Measurements from ENCODE around the gene RALGPS1.
"Not testable (repeated sequence)": the region's sequence is repeated elsewhere in the genome, so short reads cannot be mapped to it uniquely, and the experiment has no call there.

RALGPS1 gene

DNA sequence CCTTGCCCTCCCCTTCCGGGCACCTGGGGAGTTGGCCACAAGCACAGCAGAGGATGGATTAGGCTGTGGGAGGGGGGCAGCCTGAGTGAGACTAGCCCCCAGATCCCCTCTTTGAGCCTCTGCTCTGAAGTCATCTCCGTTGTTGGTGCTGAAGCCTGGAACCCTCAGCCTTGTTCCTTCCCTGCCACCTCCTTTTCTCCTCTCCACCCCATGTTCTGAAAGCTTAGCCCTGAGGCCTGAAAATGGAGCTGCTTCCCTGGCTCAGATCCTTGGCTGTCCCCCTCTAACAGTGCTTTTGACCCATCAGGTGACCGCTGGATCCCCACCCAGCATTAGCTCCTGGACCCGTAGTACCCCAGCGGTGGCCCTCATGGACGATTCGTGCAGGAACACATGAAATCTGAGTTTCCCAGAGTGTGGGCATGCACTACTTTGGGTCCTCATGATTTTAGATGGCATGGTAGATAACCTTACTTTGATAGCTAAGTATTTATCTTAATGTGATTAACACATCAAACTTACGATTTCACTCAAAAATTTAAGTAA lies 229.4 kb downstream of the RALGPS1 start:
- Histone ChIP-seq H3K4me1 (ENCODE audit: control insufficient read depth, insufficient read depth, low read length) (no peaks in the 10 kb centered on the region), H3K9ac (ENCODE audit: low read length) (no peak overlapping the region), H3K4me3 (ENCODE audit: low read length) (no peak overlapping the region), H3K27me3 (ENCODE audit: control insufficient read depth, insufficient read depth, low read length) (no peaks in the 10 kb centered on the region), H3K36me3 (ENCODE audit: control insufficient read depth, insufficient read depth, low read length) (no peaks in the 10 kb centered on the region), H3K27ac (ENCODE audit: low read depth, low read length) (peak overlapping the region; percentile 30)

DNA sequence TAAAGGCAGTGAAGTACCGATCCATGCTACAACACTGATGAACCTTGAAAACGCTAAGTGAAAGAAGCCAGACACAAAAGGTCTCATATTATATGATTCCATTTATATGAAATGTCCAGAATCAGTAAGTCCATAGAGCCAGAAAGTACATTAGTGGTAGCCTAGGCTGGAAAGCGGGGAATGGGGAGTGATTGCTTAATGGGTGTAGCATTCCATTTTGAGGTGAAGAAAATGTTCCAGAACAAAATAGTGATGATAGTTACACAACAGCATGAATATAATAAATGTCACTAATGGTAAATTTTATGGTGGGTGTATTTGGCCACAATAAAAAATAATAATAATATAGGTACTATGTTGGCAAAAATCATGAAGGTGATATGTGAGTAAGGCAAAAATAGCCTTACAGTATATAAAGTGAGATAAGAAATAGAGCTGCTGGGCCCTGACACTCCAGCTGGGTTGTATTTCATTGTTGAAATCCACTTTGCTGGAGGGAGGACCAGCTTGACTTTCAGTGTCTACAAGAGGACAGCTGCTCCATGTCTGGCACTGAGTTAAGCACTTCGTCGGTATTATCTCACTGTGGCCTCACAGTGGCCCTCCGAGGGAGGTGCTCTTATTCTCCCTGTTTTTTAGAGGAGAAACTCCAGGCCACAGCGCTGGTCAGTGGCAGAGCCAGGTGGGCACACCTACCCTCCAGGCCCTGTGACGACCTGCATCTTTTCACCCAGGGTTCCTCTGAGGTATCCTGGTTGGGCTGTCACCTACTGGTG lies 230.3 kb downstream of the RALGPS1 start:
- H3K27ac ChIP-seq (ENCODE audit: low read depth, low read length), result peak overlapping the region; percentile 40
- H3K36me3 ChIP-seq (ENCODE audit: control insufficient read depth, insufficient read depth, low read length), result no peaks in the 10 kb centered on the region
- no peak overlapping the region for H3K4me3 ChIP-seq (ENCODE audit: low read length)
- H3K4me1 ChIP-seq (ENCODE audit: control insufficient read depth, insufficient read depth, low read length), result no peaks in the 10 kb centered on the region
- no peak overlapping the region for H3K9ac ChIP-seq (ENCODE audit: low read length)
- no peaks in the 10 kb centered on the region for H3K27me3 ChIP-seq (ENCODE audit: control insufficient read depth, insufficient read depth, low read length)

DNA sequence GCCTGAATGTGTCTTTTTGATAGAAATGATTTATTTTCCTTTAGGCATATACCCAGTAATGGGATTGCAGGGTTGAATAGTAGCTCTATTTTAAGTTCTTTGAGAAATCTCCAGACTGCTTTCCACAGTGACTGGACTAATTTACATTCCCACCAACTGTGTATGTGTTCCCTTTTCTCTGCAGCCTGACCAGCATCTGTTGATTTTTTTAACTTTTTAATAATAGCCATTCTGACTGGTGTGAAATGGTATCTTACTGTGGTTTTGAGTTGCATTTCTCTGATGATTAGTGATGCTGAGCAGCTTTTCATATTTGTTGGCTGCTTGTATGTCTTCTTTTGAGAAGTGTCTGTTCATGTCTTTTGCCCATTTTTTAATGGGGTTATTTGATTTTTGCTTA lies 232.3 kb downstream of the RALGPS1 start:
- not testable (repeated sequence) for H3K9ac ChIP-seq (ENCODE audit: low read length); H3K4me3 ChIP-seq (ENCODE audit: low read length); H3K4me1 ChIP-seq (ENCODE audit: control insufficient read depth, insufficient read depth, low read length); H3K27me3 ChIP-seq (ENCODE audit: control insufficient read depth, insufficient read depth, low read length); H3K27ac ChIP-seq (ENCODE audit: low read depth, low read length); H3K36me3 ChIP-seq (ENCODE audit: control insufficient read depth, insufficient read depth, low read length)

DNA sequence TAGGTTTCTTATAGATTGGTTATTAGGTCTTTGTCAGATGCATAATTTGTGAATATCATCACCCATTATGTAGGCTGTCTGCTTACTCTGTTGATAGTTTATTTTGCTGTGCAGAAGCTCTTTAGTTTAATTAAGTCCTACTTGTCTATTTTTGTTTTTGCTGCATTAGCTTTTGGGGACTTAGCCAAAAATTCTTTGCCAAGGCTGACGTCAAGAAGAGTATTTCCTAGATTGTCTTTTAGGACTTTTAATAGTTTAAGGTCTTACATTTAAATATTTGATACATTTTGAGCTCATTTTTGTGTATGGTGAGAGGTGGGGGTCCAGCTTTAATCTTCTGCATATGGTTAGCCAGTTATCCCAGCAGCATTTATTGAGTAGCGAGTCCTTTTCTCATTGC lies 232.7 kb downstream of the RALGPS1 start:
- H3K4me1 ChIP-seq (ENCODE audit: control insufficient read depth, insufficient read depth, low read length), result no peaks in the 10 kb centered on the region
- no peak overlapping the region for H3K9ac ChIP-seq (ENCODE audit: low read length)
- no peak overlapping the region for H3K27ac ChIP-seq (ENCODE audit: low read depth, low read length)
- H3K27me3 ChIP-seq (ENCODE audit: control insufficient read depth, insufficient read depth, low read length), result no peaks in the 10 kb centered on the region
- H3K4me3 ChIP-seq (ENCODE audit: low read length), result no peak overlapping the region
- no peaks in the 10 kb centered on the region for H3K36me3 ChIP-seq (ENCODE audit: control insufficient read depth, insufficient read depth, low read length)

DNA sequence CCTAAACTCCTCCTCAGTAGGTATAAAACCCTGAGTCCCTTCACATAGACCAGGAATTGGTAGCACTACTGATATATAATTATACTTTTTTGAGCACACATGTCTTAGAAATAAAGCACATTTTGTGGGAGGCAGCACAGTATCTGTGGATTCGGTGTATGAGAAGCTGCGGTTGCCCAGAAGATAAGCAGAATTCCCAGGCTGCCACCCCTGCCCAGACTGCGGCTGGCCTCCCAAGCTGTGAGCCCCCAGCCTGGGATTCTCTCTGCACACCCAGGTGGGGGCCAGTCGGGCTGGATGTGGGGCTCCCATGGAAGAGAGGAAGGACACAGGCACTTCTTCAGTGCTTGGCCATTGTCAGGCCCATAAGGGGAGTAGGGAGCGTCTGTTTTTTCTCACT lies 233.4 kb downstream of the RALGPS1 start:
- H3K9ac ChIP-seq (ENCODE audit: low read length), result no peak overlapping the region
- no peak overlapping the region for H3K4me3 ChIP-seq (ENCODE audit: low read length)
- H3K27ac ChIP-seq (ENCODE audit: low read depth, low read length), result no peak overlapping the region
- no peaks in the 10 kb centered on the region for H3K27me3 ChIP-seq (ENCODE audit: control insufficient read depth, insufficient read depth, low read length)
- H3K36me3 ChIP-seq (ENCODE audit: control insufficient read depth, insufficient read depth, low read length), result no peaks in the 10 kb centered on the region
- H3K4me1 ChIP-seq (ENCODE audit: control insufficient read depth, insufficient read depth, low read length), result no peaks in the 10 kb centered on the region

DNA sequence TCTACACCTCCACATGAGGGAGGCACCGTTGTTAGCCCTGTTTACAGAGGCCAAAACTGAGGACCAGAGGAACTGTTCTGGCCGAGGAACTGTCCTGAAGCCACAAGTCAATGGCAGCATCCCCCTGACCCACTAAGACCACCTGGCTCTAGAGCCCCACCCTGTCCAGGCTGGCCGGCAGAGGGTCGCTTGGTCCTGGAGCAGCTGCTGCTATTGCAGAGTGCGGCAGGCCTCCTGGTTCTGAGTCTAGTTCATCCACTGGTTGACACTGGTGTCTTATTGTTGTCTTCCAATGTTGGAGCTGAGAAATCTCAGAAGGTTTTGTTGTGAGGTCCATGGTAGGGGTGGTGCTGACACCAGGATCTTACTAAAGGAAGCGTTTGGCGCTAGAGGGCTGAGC lies 234.4 kb downstream of the RALGPS1 start:
- no peaks in the 10 kb centered on the region for H3K27me3 ChIP-seq (ENCODE audit: control insufficient read depth, insufficient read depth, low read length)
- H3K9ac ChIP-seq (ENCODE audit: low read length), result no peak overlapping the region
- H3K27ac ChIP-seq (ENCODE audit: low read depth, low read length), result no peak overlapping the region
- H3K36me3 ChIP-seq (ENCODE audit: control insufficient read depth, insufficient read depth, low read length), result no peaks in the 10 kb centered on the region
- peaks cover 2% of the 10 kb centered on the region for H3K4me1 ChIP-seq (ENCODE audit: control insufficient read depth, insufficient read depth, low read length)
- no peak overlapping the region for H3K4me3 ChIP-seq (ENCODE audit: low read length)

DNA sequence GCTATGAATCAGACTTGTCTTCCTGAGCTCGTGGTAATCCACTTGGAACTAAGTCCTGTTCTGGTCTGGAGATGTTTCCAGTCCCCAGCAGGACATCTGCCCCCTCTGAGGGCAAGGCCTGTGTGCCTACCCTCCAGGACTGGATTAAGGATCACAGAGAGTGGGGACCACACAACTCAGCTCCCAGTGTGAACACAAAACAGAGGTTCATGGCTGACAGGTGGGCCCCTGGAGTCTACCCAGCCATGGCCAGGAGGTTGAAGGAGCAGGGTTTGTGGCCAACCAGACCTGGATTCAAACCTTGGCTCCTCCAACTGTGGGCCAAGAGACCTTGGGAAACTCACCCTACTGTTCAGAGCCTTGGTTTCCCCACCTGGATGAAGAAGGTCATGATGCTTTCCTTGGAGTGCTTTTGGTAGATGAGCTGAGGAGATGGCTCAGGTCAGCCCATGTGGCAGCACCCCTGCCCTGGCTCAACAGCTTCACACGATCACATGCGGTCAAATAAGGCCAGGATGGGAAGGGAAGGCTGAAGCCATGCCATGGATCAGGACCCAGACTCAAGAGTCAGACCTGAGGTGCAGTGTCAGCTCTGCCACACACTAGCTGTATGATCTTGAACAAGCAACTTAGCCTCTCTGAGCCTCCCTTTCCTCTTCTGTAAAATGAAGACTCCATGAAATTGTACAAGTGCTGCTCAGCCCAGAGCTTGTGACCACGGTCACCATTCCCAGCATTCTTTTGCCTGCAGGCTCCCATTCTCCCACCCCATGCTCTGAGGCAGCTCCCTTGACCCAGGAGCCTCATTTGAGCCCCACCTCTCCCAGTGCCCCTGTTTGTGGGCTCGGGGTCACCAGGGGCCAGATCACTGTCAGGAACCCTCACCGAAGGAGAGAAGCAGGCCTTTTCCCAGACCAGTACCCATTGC lies 235.1 kb downstream of the RALGPS1 start:
- Histone ChIP-seq H3K36me3 (ENCODE audit: control insufficient read depth, insufficient read depth, low read length) (no peaks in the 10 kb centered on the region), H3K9ac (ENCODE audit: low read length) (no peak overlapping the region), H3K4me3 (ENCODE audit: low read length) (no peak overlapping the region), H3K27me3 (ENCODE audit: control insufficient read depth, insufficient read depth, low read length) (no peaks in the 10 kb centered on the region), H3K4me1 (ENCODE audit: control insufficient read depth, insufficient read depth, low read length) (peaks cover 6% of the 10 kb centered on the region), H3K27ac (ENCODE audit: low read depth, low read length) (no peak overlapping the region)

DNA sequence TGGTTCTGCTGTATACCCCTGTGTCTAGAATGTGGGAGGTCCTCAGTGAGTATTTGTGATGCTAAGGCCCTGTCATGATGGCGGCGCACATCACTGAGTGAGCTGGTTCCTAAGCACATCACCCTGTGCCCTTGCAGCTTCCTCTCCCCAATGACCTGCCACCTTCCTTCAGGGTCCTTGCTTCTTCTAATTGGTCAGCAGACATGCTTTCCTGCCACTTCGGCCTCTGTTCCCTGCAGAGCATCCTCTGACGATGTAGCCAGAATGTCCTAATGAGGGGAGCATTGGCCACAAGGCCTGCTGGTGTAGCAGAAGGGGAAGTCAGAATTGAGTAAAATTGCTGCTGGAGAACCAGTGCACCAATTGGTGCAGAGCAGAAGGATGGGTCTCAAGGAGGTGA lies 238.9 kb downstream of the RALGPS1 start:
- no peaks in the 10 kb centered on the region for H3K36me3 ChIP-seq (ENCODE audit: control insufficient read depth, insufficient read depth, low read length)
- no peak overlapping the region for H3K9ac ChIP-seq (ENCODE audit: low read length)
- no peak overlapping the region for H3K27ac ChIP-seq (ENCODE audit: low read depth, low read length)
- H3K27me3 ChIP-seq (ENCODE audit: control insufficient read depth, insufficient read depth, low read length), result no peaks in the 10 kb centered on the region
- peaks cover 16% of the 10 kb centered on the region for H3K4me1 ChIP-seq (ENCODE audit: control insufficient read depth, insufficient read depth, low read length)
- H3K4me3 ChIP-seq (ENCODE audit: low read length), result no peak overlapping the region

DNA sequence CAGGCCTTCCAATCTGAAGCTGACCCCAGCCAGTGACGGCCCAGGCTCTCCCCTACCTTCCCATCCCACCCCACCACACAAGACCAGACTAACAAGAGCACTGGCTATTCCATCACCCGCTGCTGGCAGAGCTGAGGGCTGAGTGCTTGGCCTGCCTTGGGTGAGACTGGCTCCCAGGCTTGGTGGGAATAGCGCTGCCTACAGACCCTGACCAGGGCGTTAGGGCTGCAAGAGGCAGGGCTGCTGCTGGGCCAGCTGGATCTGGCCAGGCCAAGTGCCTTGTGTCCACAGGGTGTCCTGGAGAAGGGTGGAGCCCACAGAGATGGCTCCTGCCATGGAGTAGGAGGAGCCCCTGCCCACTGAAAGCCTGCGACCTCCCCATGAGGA lies 239.4 kb downstream of the RALGPS1 start:
- no peaks in the 10 kb centered on the region for H3K27me3 ChIP-seq (ENCODE audit: control insufficient read depth, insufficient read depth, low read length)
- H3K9ac ChIP-seq (ENCODE audit: low read length), result no peak overlapping the region
- no peak overlapping the region for H3K4me3 ChIP-seq (ENCODE audit: low read length)
- H3K36me3 ChIP-seq (ENCODE audit: control insufficient read depth, insufficient read depth, low read length), result no peaks in the 10 kb centered on the region
- H3K4me1 ChIP-seq (ENCODE audit: control insufficient read depth, insufficient read depth, low read length), result peaks cover 18% of the 10 kb centered on the region
- peak overlapping the region; percentile 88 for H3K27ac ChIP-seq (ENCODE audit: low read depth, low read length)

DNA sequence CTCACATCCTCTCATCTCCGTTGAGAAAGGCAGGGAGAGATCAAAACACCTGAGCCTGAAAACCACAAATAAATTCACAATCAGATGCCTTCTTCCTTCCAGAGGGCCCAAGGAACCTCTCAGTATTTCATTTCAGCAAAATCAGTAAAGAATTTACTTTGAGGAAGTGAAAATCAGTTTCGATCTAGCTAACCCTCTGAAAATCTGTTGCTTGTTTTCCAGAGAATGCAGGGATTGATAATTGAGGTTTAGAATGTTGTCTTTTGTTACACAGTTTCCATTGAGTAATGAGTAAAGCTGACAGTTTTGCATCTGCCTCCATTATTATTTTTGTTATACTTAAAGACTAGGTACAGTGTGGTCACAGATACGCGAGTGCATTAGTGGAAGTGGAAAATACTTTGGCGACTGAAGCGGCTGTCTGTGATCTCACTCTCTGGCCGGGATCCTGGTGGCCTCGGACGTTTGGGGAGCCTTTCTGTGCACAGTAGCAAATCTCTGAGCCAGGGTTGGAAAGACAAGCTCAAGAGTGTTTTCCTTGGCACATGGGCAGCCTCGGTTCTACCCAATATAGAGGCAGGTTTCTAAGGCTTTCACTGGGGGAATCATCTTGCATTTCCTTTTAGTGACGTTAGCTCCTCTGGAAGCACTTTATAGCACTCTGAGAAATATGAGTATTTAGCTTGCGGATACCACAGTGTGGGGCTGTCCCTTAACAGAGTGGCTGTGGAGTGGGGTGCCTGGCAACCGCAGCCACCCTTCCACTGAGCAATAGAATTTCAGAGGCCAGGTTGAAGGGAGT lies 240.0 kb downstream of the RALGPS1 start:
- peak overlapping the region; percentile 17 for H3K4me3 ChIP-seq (ENCODE audit: low read length)
- H3K27me3 ChIP-seq (ENCODE audit: control insufficient read depth, insufficient read depth, low read length), result no peaks in the 10 kb centered on the region
- H3K9ac ChIP-seq (ENCODE audit: low read length), result no peak overlapping the region
- peak overlapping the region; percentile 88 for H3K27ac ChIP-seq (ENCODE audit: low read depth, low read length)
- H3K36me3 ChIP-seq (ENCODE audit: control insufficient read depth, insufficient read depth, low read length), result no peaks in the 10 kb centered on the region
- H3K4me1 ChIP-seq (ENCODE audit: control insufficient read depth, insufficient read depth, low read length), result peaks cover 24% of the 10 kb centered on the region

DNA sequence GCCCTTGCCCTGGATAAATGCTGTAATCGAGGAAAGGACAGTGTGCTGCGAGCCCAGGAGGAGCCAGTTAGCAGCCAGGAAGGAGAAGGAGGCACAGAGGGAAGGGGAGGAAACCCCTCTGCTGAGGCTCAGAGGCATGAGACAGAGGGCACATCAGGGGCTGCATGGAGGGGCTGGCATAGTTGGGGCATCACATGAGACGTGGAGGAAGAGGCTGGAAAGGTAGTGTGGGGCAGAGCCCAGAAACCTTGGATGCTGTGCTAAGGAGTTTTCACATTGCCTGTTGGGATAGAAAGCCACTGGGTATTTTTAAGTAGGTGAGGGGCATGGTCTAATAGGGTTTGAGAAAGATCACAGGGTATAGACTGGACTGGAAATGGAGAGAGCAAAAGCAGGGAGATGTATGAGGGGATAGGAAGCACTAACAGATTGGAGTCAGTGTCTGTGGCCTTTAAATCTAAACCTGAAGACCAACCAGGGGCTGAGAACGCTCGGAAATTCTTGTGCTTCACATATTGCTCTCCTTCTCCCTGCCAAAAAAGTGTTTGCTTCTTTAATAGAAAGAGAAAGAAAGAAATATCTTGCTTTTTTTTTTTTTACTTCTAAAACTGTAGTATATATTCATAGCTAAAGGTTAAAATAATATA lies 240.9 kb downstream of the RALGPS1 start:
- Histone ChIP-seq H3K4me3 (ENCODE audit: low read length) (peak overlapping the region; percentile 33), H3K27ac (ENCODE audit: low read depth, low read length) (peak overlapping the region; percentile 88), H3K27me3 (ENCODE audit: control insufficient read depth, insufficient read depth, low read length) (no peaks in the 10 kb centered on the region), H3K4me1 (ENCODE audit: control insufficient read depth, insufficient read depth, low read length) (peaks cover 32% of the 10 kb centered on the region), H3K36me3 (ENCODE audit: control insufficient read depth, insufficient read depth, low read length) (no peaks in the 10 kb centered on the region), H3K9ac (ENCODE audit: low read length) (no peak overlapping the region)
